ENCODE data around the gene CORO7. TPM values are rescaled to one million over a fixed set of nuclear protein-coding genes. Genes with fewer than 3 reads are reported as not detected.
A peak's percentile ranks its signal among the peaks of the same experiment; 100 is the strongest.

Gene CORO7
- polyA plus RNA-seq, 2 of the 4 experiments (the other 2 are of a cell fraction): 6.0 to 11.9 TPM

GRCh38 chr16:4425378-4426020 is 9.1 kb upstream of the CORO7 start, which contains the start of gene DNAJA3 (continued):
- no peak for TF ChIP-seq USF2 (IDR thresholded peaks at IDR 0.05)
- TF ChIP-seq RAD21 (conservative IDR thresholded peaks at IDR 0.05 in 1 of 2, IDR thresholded peaks at IDR 0.05 in 1 of 2): no peak
- no peak for TF ChIP-seq POLR2AphosphoS2 (conservative IDR thresholded peaks at IDR 0.05; ENCODE audit: low read length)
- no peak for TF ChIP-seq CBX2 (IDR thresholded peaks at IDR 0.05; ENCODE audit: borderline replicate concordance, low read depth)
- no peak for TF ChIP-seq NFE2L2 (conservative IDR thresholded peaks at IDR 0.05; ENCODE audit: low read length)
- TF ChIP-seq KDM5A (IDR thresholded peaks at IDR 0.05): no peak; the same call in 1 of the 2 replicates
- peak; percentile 65 to 66; a peak in 3 of 5 replicates for TF ChIP-seq JUN (IDR thresholded peaks at IDR 0.05)
- TF ChIP-seq, protein P1, sequence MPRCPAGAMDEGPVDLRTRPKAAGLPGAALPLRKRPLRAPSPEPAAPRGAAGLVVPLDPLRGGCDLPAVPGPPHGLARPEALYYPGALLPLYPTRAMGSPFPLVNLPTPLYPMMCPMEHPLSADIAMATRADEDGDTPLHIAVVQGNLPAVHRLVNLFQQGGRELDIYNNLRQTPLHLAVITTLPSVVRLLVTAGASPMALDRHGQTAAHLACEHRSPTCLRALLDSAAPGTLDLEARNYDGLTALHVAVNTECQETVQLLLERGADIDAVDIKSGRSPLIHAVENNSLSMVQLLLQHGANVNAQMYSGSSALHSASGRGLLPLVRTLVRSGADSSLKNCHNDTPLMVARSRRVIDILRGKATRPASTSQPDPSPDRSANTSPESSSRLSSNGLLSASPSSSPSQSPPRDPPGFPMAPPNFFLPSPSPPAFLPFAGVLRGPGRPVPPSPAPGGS (IDR thresholded peaks at IDR 0.05): no peak; the same call in 2 of the 3 replicates
- no peak for TF ChIP-seq ESRRA (IDR thresholded peaks at IDR 0.05; ENCODE audit: borderline replicate concordance, low read length)
- TF ChIP-seq TFCP2L1 (CRISPR knock-in tag; IDR thresholded peaks at IDR 0.05): no peak
- no peak for TF ChIP-seq ZFP36 (IDR thresholded peaks at IDR 0.05; ENCODE audit: borderline replicate concordance, partially characterized antibody)
- no peak for TF ChIP-seq CHD4 (IDR thresholded peaks at IDR 0.05; ENCODE audit: borderline replicate concordance)
- TF ChIP-seq SMC3 (IDR thresholded peaks at IDR 0.05): no peak
- no peak for TF ChIP-seq KDM1A (IDR thresholded peaks at IDR 0.05; ENCODE audit: low read depth)
- no peak for TF ChIP-seq JUNB (IDR thresholded peaks at IDR 0.05)
- no peak for TF ChIP-seq HOXB5 (CRISPR knock-in tag; IDR thresholded peaks at IDR 0.05)
- TF ChIP-seq, protein P2, sequence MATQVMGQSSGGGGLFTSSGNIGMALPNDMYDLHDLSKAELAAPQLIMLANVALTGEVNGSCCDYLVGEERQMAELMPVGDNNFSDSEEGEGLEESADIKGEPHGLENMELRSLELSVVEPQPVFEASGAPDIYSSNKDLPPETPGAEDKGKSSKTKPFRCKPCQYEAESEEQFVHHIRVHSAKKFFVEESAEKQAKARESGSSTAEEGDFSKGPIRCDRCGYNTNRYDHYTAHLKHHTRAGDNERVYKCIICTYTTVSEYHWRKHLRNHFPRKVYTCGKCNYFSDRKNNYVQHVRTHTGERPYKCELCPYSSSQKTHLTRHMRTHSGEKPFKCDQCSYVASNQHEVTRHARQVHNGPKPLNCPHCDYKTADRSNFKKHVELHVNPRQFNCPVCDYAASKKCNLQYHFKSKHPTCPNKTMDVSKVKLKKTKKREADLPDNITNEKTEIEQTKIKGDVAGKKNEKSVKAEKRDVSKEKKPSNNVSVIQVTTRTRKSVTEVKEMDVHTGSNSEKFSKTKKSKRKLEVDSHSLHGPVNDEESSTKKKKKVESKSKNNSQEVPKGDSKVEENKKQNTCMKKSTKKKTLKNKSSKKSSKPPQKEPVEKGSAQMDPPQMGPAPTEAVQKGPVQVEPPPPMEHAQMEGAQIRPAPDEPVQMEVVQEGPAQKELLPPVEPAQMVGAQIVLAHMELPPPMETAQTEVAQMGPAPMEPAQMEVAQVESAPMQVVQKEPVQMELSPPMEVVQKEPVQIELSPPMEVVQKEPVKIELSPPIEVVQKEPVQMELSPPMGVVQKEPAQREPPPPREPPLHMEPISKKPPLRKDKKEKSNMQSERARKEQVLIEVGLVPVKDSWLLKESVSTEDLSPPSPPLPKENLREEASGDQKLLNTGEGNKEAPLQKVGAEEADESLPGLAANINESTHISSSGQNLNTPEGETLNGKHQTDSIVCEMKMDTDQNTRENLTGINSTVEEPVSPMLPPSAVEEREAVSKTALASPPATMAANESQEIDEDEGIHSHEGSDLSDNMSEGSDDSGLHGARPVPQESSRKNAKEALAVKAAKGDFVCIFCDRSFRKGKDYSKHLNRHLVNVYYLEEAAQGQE (IDR thresholded peaks at IDR 0.05): peak; percentile 94
- no peak for TF ChIP-seq ATOH8 (CRISPR knock-in tag; IDR thresholded peaks at IDR 0.05; ENCODE audit: low read depth)
- TF ChIP-seq HEYL (CRISPR knock-in tag; IDR thresholded peaks at IDR 0.05): no peak
- TF ChIP-seq PHF8 (IDR thresholded peaks at IDR 0.05; ENCODE audit: borderline replicate concordance, low read depth): peak; percentile 71
- TF ChIP-seq NPAS2 (CRISPR knock-in tag; IDR thresholded peaks at IDR 0.05; ENCODE audit: borderline replicate concordance): no peak
- TF ChIP-seq ZSCAN20 (CRISPR knock-in tag; IDR thresholded peaks at IDR 0.05): no peak
- TF ChIP-seq, protein P3, sequence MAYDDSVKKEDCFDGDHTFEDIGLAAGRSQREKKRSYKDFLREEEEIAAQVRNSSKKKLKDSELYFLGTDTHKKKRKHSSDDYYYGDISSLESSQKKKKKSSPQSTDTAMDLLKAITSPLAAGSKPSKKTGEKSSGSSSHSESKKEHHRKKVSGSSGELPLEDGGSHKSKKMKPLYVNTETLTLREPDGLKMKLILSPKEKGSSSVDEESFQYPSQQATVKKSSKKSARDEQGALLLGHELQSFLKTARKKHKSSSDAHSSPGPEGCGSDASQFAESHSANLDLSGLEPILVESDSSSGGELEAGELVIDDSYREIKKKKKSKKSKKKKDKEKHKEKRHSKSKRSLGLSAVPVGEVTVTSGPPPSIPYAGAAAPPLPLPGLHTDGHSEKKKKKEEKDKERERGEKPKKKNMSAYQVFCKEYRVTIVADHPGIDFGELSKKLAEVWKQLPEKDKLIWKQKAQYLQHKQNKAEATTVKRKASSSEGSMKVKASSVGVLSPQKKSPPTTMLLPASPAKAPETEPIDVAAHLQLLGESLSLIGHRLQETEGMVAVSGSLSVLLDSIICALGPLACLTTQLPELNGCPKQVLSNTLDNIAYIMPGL (CRISPR knock-in tag; IDR thresholded peaks at IDR 0.05; ENCODE audit: borderline replicate concordance): no peak

Data from A549 (cell line).